Common myeloid progenitor, CD34-positive (primary cell): Measurements from ENCODE around the gene IL12RB2.

Source experiments
- CTCF ChIA-PET: fragments of 350-600 bp; sonication (Branson Sonifier 250); formaldehyde crosslinking; loops from one replicate; lab custom pipeline; 2021; ENCODE audit warnings: antibody characterized with exemption; lab: Charles Lee
- POLR2A ChIA-PET: fragments of 350-600 bp; sonication (Branson Sonifier 250); formaldehyde crosslinking; loops from one replicate; lab custom pipeline; 2021; ENCODE audit warnings: antibody characterized with exemption; lab: Charles Lee
- DNase-seq, 3 donors: peaks; one replicate each; pipeline versions ENCODE4 v3.0.0 to v3.0.0-alpha.2; 2013
- H3K27ac ChIP-seq, 2 experiments: 1 replicate in 1 of 2; 2 replicates in 1 of 2; pipeline ENCODE4 v1.7.0; 2013; ENCODE audit warnings: inconsistent platforms in 2 of 2, low read length in 2 of 2, mild to moderate bottlenecking in 2 of 2, low read depth in 1 of 2, moderate library complexity in 1 of 2; ENCODE audit not compliant: severe bottlenecking in 2 of 2, insufficient read depth in 1 of 2, poor library complexity in 1 of 2
- H3K27me3 ChIP-seq, 5 experiments: replicated peaks in 2 of 5; 1 replicate in 3 of 5; 2 replicates in 2 of 5; pipeline versions ENCODE4 v1.6.1 to v1.7.0; 2013; ENCODE audit warnings: low read length in 4 of 5, mild to moderate bottlenecking in 2 of 5, moderate library complexity in 2 of 5, inconsistent platforms in 1 of 5; ENCODE audit not compliant: insufficient read depth in 5 of 5, control insufficient read depth in 4 of 5
- H3K36me3 ChIP-seq, 4 experiments: 1 replicate in 2 of 4; 2 replicates in 2 of 4; pipeline versions ENCODE4 v1.6.1 to v1.7.0; 2013; ENCODE audit warnings: low read length in 3 of 4, control low read depth in 1 of 4, mild to moderate bottlenecking in 1 of 4; ENCODE audit not compliant: control insufficient read depth in 4 of 4, insufficient read depth in 4 of 4
- H3K4me1 ChIP-seq, 4 experiments: 1 replicate in 3 of 4; 2 replicates in 1 of 4; pipeline versions ENCODE4 v1.6.1 to v1.7.1; 2013; ENCODE audit warnings: low read length in 3 of 4, mild to moderate bottlenecking in 3 of 4, control low read depth in 1 of 4, inconsistent platforms in 1 of 4, moderate library complexity in 1 of 4; ENCODE audit not compliant: control insufficient read depth in 4 of 4, insufficient read depth in 4 of 4; ENCODE audit errors: control extremely low read depth in 1 of 4
- H3K4me3 ChIP-seq, 7 experiments: 1 replicate in 4 of 7; 2 replicates in 3 of 7; pipeline versions ENCODE4 v1.5.1 to v1.7.0; 2013; ENCODE audit warnings: mild to moderate bottlenecking in 7 of 7, low read length in 6 of 7, moderate library complexity in 6 of 7, inconsistent platforms in 2 of 7, low read depth in 2 of 7, control low read depth in 1 of 7; ENCODE audit not compliant: insufficient read depth in 4 of 7, control insufficient read depth in 1 of 7; ENCODE audit errors: extremely low read depth in 1 of 7
- H3K9me3 ChIP-seq, 5 experiments: 1 replicate in 4 of 5; 2 replicates in 1 of 5; pipeline versions ENCODE4 v1.6.1 to v1.7.1; 2013; ENCODE audit warnings: low read length in 4 of 5, mild to moderate bottlenecking in 2 of 5, inconsistent platforms in 1 of 5, low read depth in 1 of 5, moderate library complexity in 1 of 5; ENCODE audit not compliant: control insufficient read depth in 4 of 5, insufficient read depth in 2 of 5; ENCODE audit errors: control extremely low read depth in 1 of 5
- WGBS: methylation state at CpG from one replicate; pipeline ENCODE4 v1.1.5; 2013; ENCODE audit not compliant: insufficient coverage; 5-methylcytosine and 5-hydroxymethylcytosine counted together

The IL12RB2 gene

DNA sequence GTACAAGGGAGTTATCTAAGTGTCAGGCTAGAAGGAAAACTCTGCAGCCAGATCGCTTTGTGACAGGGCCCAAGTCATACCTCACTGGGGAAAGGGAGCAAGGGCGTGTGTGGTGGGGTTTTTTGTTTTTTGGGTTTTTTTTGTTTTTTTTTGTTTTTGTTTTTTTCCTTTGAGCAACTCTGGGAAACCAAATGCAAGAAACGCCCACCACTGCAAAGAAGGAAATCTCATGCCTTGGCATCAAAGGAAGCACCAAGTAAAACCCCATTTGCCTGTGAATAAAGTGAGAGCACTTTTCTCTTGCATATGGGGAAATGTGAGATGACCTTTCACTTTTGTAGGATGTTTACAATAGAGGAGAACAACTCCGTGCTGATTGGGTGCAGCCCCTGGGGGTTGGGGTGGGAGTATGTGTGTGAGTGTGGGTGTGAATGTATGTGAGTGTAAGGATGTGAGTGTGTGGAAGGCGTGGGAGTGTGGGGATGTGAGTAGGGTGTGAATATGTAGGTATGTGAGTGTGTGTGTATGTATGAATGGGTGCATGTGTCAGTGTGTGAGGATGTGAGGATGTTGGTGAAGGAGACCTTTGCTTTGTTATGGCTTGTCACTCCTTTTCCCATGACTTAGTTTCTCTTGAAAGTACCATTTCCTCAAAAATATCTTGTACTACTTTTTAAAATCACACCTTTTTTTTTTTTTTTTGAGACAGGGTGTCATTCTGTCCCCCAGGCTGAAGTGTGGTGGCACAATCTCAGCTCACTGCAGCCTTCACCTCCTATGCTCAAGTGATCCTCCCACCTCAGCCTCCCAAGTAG, 34.6 kb downstream of the IL12RB2 start:
- POLR2A ChIA-PET: no interaction called here
- H3K4me1 ChIP-seq: no peaks in the 10 kb centered on the region
- H3K27ac ChIP-seq: no peak overlapping the region
- CTCF ChIA-PET: no interaction called here
- H3K4me3 ChIP-seq: no peak overlapping the region
- DNase-seq: no peak
- 91% methylated on average over 3 of the region's 5 CpGs for WGBS
- no peaks in the 10 kb centered on the region for H3K9me3 ChIP-seq
- no peaks in the 10 kb centered on the region for H3K27me3 ChIP-seq
- H3K36me3 ChIP-seq: peaks cover 6 to 20% (median 12%) of the 10 kb centered on the region in 4 experiments

DNA sequence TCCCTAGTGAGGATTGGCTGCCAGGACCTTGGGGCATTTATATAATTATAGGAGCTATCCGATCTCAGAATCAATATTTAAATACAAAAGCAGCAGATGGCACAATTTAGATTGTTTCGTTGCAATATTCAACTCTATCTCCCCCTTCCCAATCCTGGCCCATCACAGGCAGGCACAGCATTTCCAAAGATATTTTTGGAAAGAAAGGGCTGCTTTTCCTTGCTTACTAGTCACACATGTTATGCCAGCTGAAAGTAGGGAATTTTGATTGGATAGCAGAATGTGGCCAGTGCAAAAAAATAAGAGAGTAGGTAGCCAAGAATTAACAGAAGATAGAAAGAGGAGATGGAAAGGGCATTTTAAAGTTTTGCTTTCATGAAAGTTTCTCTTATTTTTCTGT, 37.9 kb downstream of the IL12RB2 start:
- H3K36me3 ChIP-seq: peaks cover 0 to 6% (median 4%) of the 10 kb centered on the region in 4 experiments
- H3K27ac ChIP-seq: no peak overlapping the region
- ChIA-PET CTCF (interaction anchor here (0.8 to 8.1 kb wide), 9 partner anchors 9 to 156 kb away, joined by 3 to 56 read pairs (median 13); no protein-coding TSS in a partner anchor), POLR2A (no interaction called here)
- no peaks in the 10 kb centered on the region for H3K4me1 ChIP-seq
- DNase-seq: no peak
- H3K9me3 ChIP-seq: no peaks in the 10 kb centered on the region
- H3K27me3 ChIP-seq: no peaks in the 10 kb centered on the region
- no peak overlapping the region for H3K4me3 ChIP-seq
- 0% methylated on average over 1 of the region's 2 CpGs for WGBS

DNA sequence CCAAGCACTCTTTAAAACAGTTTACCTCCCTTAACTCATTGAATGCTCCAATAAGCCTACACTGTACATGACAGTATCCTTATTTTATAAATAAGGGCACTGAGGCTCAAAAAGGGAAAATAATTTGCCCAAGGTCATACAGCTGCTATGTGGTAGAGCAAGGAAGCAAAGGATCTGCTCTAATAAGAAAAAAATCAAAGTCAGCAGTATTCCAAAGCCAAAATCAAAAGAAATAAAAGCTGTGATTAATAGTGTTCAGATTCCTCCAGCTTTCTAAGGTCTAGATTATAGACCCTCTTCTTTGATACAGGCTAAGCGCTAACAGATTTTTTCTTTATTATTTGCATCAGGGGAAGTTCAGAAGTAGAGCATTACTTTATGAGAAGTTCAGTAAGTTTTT, 39.3 kb downstream of the IL12RB2 start:
- DNase-seq: no peak
- Histone ChIP-seq H3K9me3 (no peaks in the 10 kb centered on the region), H3K4me3 (no peak overlapping the region), H3K27me3 (no peaks in the 10 kb centered on the region), H3K27ac (no peak overlapping the region), H3K36me3 (peaks cover 0 to 13% (median 4%) of the 10 kb centered on the region in 4 experiments), H3K4me1 (no peaks in the 10 kb centered on the region)
- no CpG with 5 or more reads among the region's 1 CpG for WGBS
- ChIA-PET CTCF (interaction anchor here (0.7 to 8.1 kb wide), 13 partner anchors 8 to 154 kb away, joined by 3 to 56 read pairs (median 4); no protein-coding TSS in a partner anchor), POLR2A (no interaction called here)

DNA sequence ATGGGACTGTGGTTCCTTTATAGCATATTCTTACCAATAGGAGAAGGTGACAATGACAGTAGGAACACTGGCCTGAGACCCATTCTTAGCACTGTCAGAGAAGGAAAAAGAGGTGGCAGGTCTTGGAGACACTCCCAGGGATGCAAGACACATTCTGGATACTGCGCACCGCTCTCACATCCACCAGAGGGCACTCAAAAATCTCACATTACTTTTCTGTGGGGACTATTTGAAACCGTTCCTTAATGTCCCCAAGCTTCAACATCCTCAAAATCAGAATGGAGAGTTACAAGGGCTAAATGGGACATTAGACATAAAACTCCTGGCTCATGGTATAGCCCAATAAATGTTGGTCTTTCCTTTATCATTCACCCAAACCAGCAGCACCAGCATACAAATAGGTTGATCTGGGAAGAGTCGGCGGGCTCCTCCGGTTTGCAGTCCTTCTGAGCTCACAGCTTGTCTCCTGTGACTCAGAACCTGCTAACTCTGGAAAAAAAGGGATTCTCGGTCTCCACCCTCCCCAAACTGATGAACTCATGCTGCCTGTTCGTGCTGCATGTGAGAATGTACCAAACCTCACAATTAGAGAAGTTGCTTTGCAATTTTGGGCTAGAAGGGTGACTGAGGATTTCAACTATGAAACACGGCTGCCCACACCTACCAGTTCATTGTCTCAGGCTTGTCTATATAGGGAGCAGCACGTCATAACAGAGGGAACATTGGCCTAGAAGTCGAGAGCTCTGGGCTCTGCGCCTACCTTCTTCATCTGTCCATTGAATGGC, 40.2 kb downstream of the IL12RB2 start:
- Histone ChIP-seq H3K9me3 (no peaks in the 10 kb centered on the region), H3K4me3 (no peak overlapping the region), H3K27me3 (no peaks in the 10 kb centered on the region), H3K27ac (no peak overlapping the region), H3K36me3 (peaks cover 0 to 20% (median 5%) of the 10 kb centered on the region in 4 experiments), H3K4me1 (no peaks in the 10 kb centered on the region)
- DNase-seq: peak; percentile 26 to 59 (median 56)
- CTCF ChIA-PET: interaction anchor here (0.7 to 8.1 kb wide), 16 partner anchors 8 to 153 kb away, joined by 3 to 56 read pairs (median 4); no protein-coding TSS in a partner anchor
- POLR2A ChIA-PET: no interaction called here
- WGBS: 82% methylated on average over 11 of the region's 12 CpGs

DNA sequence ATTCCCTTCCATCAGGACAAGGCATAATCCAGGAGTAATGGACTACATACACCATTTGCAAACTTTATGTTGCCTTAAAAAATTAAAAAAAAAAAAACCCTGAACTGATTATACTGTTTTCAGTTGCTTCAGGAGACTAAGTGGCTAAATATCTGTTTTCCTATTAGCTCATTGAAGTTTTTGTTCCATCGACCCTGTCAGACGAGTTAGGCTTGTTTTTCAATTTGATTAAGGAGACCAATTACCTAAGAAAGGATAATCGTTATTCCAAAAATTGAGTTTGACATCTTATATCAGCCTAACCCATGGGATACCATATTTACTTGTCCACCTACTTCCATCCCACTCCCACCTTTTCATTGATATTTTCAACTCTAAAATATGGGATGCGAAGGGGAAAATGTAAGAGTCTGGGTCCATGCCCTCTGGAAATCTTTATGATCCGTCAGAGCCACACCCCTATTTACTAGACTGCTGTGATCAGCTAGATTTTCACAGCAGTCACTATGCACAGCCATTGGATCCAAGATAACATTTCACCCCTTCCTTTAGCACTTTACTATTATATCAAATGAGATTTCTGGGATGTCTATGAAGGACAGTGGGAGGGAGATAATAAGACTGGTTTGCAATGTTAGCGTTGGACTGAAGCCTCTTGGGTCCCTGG, 41.0 kb downstream of the IL12RB2 start:
- CTCF ChIA-PET: interaction anchor here (0.6 to 8.1 kb wide), 10 partner anchors 7 to 260 kb away, joined by 3 to 56 read pairs (median 6); no protein-coding TSS in a partner anchor

DNA sequence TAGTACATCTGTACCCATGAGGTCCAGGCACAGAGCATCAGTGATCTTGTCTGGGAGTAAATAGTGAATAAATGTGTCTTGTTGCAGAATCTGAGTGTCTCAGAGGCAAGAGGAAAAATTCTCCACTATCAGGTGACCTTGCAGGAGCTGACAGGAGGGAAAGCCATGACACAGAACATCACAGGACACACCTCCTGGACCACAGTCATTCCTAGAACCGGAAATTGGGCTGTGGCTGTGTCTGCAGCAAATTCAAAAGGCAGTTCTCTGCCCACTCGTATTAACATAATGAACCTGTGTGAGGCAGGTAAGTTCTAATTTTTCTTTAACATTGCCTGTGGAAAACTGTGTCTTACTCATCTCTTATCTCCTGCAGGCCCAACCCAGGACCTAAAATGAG, 43.1 kb downstream of the IL12RB2 start:
- H3K4me1 ChIP-seq: no peaks in the 10 kb centered on the region
- no peaks in the 10 kb centered on the region for H3K27me3 ChIP-seq
- POLR2A ChIA-PET: no interaction called here
- CTCF ChIA-PET: interaction anchor here (0.8 to 8.1 kb wide), 6 partner anchors 17 to 151 kb away, joined by 3 to 56 read pairs (median 4); no protein-coding TSS in a partner anchor
- DNase-seq: no peak
- no CpG with 5 or more reads among the region's 2 CpGs for WGBS
- H3K4me3 ChIP-seq: no peak overlapping the region
- H3K9me3 ChIP-seq: no peaks in the 10 kb centered on the region
- H3K27ac ChIP-seq: no peak overlapping the region
- peaks cover 3 to 30% (median 9%) of the 10 kb centered on the region in 4 experiments for H3K36me3 ChIP-seq

More for the DNA sequence above, 41.0 kb downstream of the IL12RB2 start:
- Histone ChIP-seq H3K9me3 (no peaks in the 10 kb centered on the region), H3K4me1 (no peaks in the 10 kb centered on the region), H3K27ac (no peak overlapping the region), H3K4me3 (no peak overlapping the region), H3K36me3 (peaks cover 0 to 20% (median 4%) of the 10 kb centered on the region in 4 experiments), H3K27me3 (no peaks in the 10 kb centered on the region)
- 100% methylated on average over 4 of the region's 6 CpGs for WGBS
- POLR2A ChIA-PET: no interaction called here
- DNase-seq: no peak
